NT2/D1 (cell line): ENCODE data around the gene KHDRBS1.

Experiments used
- SUZ12 ChIP-seq: IDR thresholded peaks from 2 replicates; pipeline ENCODE4 v1.6.1; 2011; ENCODE audit not compliant: insufficient read length, insufficient read depth; ENCODE audit errors: extremely low read depth
- YY1 ChIP-seq: IDR thresholded peaks from 2 replicates; pipeline ENCODE4 v1.6.1; 2011; ENCODE audit not compliant: insufficient read length, insufficient read depth
- ZNF274 ChIP-seq: IDR thresholded peaks from 2 replicates; pipeline ENCODE4 v1.6.1; 2011; ENCODE audit warnings: mild to moderate bottlenecking, low read depth, low read length

GRCh38 chr1:32063261-32063681 is 49.6 kb downstream of the KHDRBS1 start:
- TF ChIP-seq ZNF274 (no peak), SUZ12 (no peak), YY1 (no peak)
